Activated T-cell treated with anti-CD3 and anti-CD28 coated beads, Interleukin-2, amount 50 U/mL, for 1 hour (primary cell): ENCODE data around the gene RELT.

Source experiments
- DNase-seq: peaks from one replicate; pipeline ENCODE4 v3.0.0-alpha.2; 2020

Gene RELT

DNA sequence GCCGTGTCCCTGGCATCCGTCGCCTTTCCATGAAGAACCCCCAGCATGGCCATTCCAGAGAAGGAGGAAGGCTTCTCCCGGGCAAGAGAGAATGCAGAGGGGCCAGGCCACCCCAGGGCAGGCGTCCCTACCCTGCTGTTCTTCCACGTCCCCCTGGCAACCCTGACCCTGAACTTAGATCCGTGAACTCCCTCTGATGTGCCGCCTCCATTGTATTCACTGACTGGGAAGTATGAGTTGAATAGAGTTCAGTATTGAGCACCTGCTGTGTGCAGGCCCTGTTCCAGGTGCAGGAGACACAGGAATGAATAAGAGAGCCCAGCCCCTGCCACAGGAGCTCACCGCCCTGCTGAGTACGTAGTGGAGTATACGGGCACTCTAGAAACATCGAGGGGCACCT lies 29.1 kb upstream of the RELT start:
- DNase-seq, result no peak

DNA sequence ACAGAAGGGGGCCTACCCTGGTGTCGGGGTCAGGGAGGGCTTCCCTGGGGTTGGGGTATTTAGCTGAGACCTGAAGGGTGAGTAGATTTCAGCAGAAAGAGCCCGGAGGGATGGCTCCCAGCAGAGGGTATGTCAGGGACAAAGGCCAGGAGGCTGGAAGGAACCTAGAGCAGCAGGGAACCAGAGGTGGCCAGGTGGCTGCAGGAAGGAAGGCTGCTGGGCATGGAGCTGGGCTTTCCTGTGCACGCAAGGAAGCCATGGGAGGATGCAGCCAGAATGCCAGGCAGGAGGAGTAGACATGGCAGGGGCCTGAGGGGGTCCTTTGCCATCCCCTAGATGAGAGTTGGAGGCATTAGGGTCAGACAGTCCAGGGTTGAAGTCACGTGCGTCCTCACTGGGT lies 27.4 kb upstream of the RELT start:
- DNase-seq, result no peak

DNA sequence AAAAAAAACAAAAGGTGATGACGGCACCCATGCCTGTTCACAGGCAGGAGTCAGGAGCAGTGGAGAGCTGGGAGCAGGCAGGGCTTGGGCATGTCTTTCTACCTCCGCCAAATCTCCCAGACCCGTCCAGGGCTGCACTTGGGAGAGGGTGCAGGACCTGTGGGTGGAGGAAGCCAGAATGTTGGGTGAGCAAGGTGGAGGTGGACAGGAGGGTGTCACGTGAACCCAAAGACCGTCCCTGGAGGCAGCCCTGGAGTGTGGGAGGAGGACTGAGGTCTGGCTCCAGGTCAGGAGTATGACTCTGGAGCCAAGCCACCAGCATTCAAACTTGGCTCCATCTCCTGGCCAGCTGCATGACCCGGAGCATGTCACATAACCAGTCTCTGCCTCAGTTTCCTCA lies 26.6 kb upstream of the RELT start:
- DNase-seq, result no peak

- peak; percentile 54 for DNase-seq
Observed at GRCh38 chr11:73350908-73351636, 25.1 kb upstream of the RELT start.

- no peak for DNase-seq
Observed at GRCh38 chr11:73353422-73353821, 22.8 kb upstream of the RELT start.

DNA sequence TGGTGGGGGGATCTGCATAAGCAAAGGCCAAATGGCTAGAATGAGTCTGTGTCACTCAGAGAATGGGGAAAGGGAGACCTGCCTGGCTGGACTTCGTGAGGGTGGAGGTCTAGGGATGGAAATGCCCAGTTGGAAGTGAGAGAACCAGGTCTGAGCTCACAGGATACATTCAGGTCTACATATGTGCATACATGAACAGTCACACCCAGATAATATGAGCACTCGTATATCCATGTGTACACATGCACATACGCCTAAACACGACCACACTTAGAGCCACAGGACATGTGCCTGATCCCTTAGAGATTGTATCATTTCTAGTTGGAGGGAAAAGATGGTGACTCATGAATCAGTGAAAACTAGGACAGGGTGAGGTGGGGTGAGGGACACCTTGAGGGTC lies 21.1 kb upstream of the RELT start:
- DNase-seq, result no peak

DNA sequence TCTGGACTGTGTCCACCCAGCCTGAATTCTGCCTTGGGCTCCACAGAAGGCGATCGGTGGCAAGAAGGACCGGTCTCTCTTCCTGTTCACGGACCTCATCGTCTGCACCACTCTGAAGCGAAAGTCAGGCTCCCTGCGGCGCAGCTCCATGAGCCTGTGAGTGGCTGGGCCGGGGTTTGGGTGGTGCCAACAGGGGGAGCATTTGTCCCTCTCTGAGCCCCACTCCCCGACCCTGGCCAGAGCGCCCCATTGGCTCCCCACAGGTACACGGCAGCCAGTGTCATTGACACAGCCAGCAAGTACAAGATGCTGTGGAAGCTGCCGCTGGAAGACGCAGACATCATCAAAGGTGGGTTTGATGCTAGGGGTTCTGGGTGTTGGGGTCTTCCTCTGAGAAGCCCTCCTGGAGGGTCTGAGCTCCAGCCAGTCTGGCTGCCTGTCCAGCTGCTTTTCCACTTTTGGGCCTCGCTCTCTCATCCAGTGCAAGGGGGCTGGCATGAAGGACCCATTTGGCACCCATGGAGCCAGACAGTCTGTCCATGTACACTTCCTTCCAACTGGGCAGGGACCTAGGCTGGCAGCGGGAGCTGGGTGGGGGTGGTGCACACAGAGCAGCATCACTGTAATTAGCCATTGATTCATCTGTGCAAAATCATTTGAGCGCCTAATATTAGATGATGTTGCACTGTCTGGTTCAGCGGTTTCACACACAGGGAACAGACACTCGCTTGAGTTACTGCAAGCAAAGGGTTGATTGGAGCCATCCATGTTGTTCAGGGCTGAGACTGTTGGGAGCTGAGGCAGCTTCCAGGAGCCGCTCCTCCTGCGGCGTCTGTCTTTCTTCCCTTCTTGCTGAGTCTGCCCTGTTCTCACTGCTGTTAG lies 19.0 kb upstream of the RELT start:
- no peak for DNase-seq

- no peak for DNase-seq
Observed at GRCh38 chr11:73358071-73358470, 18.1 kb upstream of the RELT start.

- no peak for DNase-seq
Observed at GRCh38 chr11:73359341-73359740, 16.9 kb upstream of the RELT start.

- DNase-seq, result peak; percentile 46
Observed at GRCh38 chr11:73359930-73360742, 16.1 kb upstream of the RELT start.

DNA sequence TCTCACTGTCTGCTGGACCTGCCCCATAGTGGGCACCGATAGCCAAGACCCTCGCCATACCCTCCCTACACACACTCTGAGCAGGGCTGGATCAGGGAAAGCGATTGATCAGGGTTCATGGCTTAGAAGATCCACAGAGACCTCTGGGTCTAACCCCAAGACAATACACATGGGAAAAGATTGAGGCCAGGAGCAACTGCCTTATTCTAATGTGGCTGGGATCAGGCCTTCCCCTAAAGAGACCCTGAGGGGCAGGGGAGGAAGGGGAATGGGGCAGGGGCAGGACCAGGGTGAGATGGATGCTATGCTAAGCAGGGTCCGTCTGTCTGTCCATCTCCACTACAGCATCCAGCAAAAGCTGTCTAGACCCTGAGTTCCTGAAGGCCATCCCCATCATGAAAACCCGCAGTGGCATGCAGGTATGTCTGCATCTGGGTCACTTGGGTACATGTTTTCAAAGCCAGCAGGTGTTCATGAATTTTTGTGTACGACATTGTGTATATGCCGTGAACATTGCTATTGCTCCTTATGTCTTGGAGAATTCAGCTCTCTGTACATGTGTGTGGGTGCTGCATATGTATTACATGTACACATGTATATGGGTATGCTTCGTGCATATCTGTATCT lies 15.3 kb upstream of the RELT start:
- no peak for DNase-seq

DNA sequence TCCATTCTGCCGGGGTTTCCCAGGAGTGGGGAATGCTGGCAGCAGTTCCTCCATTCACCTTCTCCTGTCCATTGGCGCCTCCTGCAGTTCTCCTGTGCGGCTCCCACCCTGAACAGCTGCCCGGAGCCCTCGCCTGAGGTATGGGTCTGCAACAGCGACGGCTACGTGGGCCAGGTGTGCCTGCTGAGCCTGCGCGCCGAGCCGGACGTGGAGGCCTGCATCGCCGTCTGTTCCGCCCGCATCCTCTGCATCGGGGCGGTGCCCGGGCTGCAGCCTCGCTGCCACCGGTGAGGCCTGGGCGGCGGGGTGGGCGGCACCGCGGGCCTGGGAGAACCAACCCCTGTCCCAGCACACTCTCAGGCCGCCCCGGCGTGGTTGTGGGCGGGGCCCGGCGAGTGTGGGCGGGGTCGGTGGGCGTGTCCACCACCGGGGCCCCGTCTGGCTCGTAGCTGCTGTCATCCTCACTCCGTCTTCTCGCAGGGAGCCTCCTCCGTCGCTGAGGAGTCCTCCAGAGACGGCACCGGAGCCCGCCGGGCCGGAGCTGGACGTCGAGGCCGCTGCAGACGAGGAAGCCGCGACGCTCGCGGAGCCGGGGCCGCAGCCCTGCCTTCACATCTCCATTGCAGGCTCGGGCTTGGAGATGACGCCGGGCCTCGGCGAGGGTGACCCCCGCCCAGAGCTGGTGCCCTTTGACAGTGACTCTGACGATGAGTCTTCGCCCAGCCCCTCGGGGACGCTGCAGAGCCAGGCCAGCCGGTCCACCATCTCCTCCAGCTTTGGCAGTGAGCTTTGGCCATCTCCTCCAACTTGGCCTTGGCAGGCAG lies 14.0 kb upstream of the RELT start:
- DNase-seq, result no peak

- no peak for DNase-seq
Observed at GRCh38 chr11:73363147-73363546, 13.1 kb upstream of the RELT start.

GRCh38 chr11:73365352-73366264 lies 10.6 kb upstream of the RELT start:
- DNase-seq, result no peak

DNA sequence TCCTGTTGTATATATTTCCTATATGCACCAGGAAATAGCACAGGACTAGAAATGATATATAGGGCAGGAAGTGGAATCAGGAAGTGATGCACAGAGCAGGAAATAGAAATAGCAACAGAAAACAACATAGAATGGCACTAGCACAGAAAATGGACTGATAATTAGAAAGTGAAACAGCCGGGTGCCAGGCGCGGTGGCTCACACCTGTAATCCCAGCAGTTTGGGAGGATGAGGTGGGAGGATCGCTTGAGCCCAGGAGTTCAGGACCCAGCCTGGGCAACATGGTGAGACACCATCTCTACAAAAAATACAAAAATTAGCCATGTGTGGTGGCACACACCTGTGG lies 10.0 kb upstream of the RELT start:
- DNase-seq, result no peak

DNA sequence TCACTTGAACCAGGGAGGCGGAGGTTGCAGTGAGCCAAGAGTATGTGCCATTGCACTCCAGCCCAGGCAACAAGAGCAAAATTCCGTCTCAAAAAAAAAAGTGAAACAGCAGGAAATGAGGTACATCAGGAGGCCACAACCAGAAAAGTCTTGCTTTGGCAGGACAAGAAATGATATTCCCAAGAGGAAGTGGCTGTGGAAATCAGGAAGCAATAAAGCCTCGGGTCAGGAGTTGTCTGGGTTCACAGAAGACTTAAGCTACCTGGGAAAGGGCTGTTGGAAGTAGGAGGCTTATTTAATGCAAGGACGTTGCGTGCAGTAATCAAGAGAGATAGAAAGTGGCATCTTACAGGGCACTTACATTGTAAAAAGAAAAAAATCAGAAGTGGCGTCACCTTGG lies 9.2 kb upstream of the RELT start:
- DNase-seq, result no peak

- DNase-seq, result no peak
Observed at GRCh38 chr11:73367482-73368024, 8.6 kb upstream of the RELT start.

- DNase-seq, result no peak
Observed at GRCh38 chr11:73372375-73372993, 3.7 kb upstream of the RELT start.

DNA sequence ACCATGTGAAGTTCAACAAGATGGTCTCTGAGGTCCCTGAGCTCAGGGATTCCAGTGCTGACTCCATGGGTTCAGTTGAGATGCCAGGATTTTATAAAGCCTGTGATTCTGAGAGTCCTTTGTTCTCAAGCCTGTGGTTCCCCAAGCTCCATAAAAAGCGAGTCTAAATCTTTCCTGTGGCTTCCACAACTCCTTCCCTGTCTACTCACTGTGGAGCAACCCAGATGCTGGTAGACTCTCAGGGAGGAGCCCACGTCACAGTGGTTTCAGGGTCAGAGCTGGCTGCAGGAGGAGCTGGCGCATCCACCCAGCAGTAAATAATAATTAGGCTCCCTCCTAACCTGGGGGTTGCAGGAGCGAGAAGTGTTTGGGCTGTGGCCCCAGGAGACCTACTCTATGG lies 2.0 kb upstream of the RELT start:
- DNase-seq, result no peak

- DNase-seq, result no peak
Observed at GRCh38 chr11:73375830-73376159, 404 bp upstream of the RELT start.
